Forelimb muscle (tissue), 1 donor: ENCODE measurements around the gene EEF1E1. TPM values are rescaled to one million over a fixed set of nuclear protein-coding genes. Genes with fewer than 3 reads are reported as not detected.
"Not testable (repeated sequence)": the region's sequence is repeated elsewhere in the genome, so short reads cannot be mapped to it uniquely, and the experiment has no call there.

ENCODE experiments used
- DNase-seq: peaks from one replicate; pipeline ENCODE4 v3.0.0-alpha.2; 2013; ENCODE audit warnings: low read depth
- polyA plus RNA-seq: library from polyadenylated mRNA; unstranded; fragments of 120-200 nt; gene quantifications from one replicate; pipeline ENCODE4 v1.2.1, GENCODE V29; 2013; ENCODE audit not compliant: insufficient read length

Gene EEF1E1
- polyA plus RNA-seq, 1 donor = 20.4 TPM

DNA sequence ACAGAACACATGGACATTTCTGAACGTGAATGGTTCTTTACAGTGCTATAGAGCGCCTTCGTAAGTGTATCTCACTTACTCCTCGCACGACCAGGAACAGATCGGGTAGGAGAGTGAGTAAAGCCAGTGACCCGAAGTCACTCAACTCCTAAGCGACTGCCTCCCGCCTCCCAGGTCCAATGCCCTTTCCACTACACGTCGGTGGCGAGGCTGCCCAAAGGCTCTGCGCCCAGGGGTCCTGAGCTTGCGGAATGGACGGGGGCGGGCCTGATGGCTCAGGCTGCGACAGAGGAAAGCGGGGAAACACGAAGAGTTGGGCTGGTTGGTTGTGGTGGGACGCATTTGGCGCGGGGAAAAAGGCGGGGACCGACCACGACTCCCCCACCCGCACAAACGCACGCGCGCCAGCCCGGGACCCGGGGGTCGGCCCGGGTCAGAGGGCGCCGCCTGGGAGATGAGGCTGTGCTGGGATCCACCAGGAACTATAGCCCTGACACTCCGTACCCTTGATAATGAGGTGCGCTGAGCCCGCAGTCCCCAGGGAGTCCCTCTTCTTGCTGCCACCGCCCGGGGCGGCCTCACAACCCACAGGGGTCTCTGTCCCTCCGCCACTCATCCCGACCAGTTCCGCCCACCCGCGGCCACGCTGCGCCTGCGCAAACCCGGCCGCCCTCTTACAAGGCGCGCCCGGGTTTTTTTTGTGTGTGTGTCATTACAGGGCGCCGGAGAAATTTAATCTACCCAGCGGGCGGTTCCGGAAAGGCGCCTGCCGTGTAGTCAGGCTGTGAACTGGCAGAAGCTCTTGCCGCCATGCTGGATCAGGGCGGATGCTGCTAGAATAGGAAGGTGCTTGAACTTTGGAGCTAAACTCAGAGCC, 38.3 kb downstream of the EEF1E1 start, which contains the start of gene BLOC1S5:
BLOC1S5 (minus strand) TSS at position 629 of the 877 bp plus-strand sequence; CDS start at position 616, 13 bp downstream.
- DNase-seq = peak; percentile 89

DNA sequence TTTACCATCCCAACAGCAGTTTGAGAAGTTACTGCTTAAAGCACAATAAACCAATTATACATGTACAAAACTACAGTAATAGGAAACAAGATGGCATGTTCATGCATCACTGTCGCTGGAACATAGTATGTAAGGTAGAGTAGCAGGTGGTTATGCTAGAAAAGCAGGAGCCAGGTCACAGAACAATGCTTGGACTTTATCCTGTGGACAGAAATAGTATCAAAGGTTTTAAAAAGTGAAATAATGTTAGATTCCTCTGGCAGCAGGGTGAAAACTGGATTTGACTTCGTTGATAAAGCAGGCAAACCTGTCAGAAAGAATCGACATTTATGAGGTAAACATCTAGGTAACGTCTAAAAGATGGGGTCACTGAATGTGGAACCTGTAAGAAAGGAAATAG, 40.6 kb downstream of the EEF1E1 start:
- no peak for DNase-seq

GRCh38 chr6:8060346-8060745, 42.0 kb downstream of the EEF1E1 start:
- no peak for DNase-seq

- DNase-seq = no peak
These were observed 43.2 kb downstream of the EEF1E1 start for GRCh38 chr6:8059129-8059528.

- DNase-seq = no peak
These were observed 44.6 kb downstream of the EEF1E1 start for GRCh38 chr6:8057793-8058192.

- no peak for DNase-seq
These were observed 45.1 kb downstream of the EEF1E1 start for GRCh38 chr6:8057263-8057662.

GRCh38 chr6:8054276-8054675, 48.1 kb downstream of the EEF1E1 start:
- DNase-seq = no peak

GRCh38 chr6:8047541-8048292, 54.6 kb downstream of the EEF1E1 start:
- no peak for DNase-seq

GRCh38 chr6:8045769-8046168, 56.6 kb downstream of the EEF1E1 start:
- not testable (repeated sequence) for DNase-seq

DNA sequence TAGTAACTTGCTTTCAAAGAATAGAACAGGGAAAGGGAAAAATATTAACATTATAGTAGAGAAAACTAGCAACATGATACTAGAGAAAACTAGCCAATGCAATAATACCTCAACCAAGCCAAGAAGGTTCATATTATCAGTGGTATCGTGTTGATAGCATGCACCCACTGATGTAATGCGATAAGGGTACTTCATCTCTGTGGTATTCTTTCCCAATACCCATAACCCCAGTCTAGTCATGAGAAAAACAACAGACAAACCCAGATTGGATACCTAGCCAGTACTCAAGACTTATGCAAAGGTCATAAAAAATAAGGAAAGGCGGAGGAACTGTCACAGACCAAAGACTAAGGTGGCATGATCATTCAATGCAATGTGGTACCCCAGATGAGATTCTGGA, 59.1 kb downstream of the EEF1E1 start:
- DNase-seq = no peak

DNA sequence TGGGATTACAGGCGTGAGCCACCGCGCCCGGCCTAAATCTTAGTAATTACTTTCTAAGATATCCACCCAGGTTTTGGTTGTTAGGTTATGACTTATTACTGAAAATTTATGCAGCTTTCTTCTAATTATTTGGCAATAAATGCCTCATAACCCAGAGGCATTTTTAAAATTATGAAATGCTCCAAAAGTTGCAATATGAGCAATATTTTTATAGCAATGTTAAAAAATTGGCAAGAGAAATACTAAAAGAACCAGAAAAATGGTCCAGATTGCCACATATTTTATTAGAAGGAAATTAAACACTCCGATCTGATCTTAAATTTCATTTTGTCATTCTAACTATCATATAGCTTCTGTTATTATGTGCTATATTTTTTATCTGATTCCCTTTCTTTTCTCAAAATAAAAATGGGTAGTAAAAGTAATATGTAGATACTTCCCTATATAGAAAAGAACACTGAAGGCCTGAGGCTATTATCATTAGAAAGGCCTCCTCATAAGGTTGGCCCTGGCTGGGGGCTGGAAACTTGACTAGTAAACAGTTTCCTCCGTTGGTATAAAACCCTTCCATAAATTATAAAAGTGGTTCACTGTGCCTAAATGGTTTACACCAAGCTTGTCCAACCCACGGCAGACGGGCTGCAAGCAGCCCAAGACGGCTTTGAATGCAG, 60.3 kb downstream of the EEF1E1 start:
- DNase-seq = no peak

DNA sequence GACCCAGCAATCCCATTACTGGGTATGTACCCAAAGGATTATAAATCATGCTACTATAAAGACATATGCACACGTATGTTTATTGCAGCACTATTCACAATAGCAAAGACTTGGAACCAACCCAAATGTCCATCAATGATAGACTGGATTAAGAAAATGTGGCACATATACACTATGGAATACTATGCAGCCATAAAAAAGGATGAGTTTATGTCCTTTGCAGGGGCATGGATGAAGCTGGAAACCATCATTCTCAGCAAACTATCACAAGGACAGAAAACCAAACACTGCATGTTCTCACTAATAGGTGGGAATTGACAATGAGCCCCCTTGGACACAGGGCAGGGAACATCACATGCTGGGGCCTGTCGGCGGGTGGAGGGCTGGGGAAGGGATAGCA, 68.2 kb downstream of the EEF1E1 start:
- not testable (repeated sequence) for DNase-seq

DNA sequence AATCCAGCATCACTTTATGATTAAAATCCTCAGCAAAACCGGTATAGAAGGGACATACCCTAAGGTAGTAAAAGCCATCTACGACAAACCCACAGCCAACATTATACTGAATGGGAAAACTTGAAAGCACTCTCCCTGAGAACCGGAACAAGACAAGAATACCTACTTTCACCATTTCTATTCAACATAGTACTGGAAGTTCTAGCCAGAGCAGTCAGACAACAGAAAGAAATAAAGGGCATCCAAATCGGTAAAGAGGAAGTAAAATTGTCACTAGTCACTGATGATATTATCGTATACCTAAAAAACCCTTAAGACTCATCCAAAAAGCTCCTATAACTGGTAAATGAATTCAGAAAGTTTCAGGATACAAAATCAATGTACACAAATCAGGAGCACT, 71.4 kb downstream of the EEF1E1 start:
- DNase-seq = no peak

Other genes starting within 250 kb of the EEF1E1 start
- 90.0 TPM for gene TXNDC5, start 191.8 kb downstream of the EEF1E1 start, polyA plus RNA-seq
- gene BLOC1S5, start 38.2 kb downstream of the EEF1E1 start, polyA plus RNA-seq = 11.2 TPM